WI38 (cell line): ENCODE data around the gene KCNIP1.

ENCODE experiments used
- H3K4me3 ChIP-seq: 2 replicates; pipeline ENCODE4 v1.5.1; 2011; ENCODE audit warnings: low read depth, mild to moderate bottlenecking, control low read depth, low read length
- TF ChIP-seq, protein P1 (sequence below): IDR thresholded peaks from 2 replicates; pipeline ENCODE4 v1.5.1; 2012; ENCODE audit warnings: low read depth, mild to moderate bottlenecking, control low read depth, low read length

The KCNIP1 gene

GRCh38 chr5:170497311-170498038 is 6.3 kb upstream of the KCNIP1 start:
- no peak overlapping the region for H3K4me3 ChIP-seq
- TF ChIP-seq, protein P1, sequence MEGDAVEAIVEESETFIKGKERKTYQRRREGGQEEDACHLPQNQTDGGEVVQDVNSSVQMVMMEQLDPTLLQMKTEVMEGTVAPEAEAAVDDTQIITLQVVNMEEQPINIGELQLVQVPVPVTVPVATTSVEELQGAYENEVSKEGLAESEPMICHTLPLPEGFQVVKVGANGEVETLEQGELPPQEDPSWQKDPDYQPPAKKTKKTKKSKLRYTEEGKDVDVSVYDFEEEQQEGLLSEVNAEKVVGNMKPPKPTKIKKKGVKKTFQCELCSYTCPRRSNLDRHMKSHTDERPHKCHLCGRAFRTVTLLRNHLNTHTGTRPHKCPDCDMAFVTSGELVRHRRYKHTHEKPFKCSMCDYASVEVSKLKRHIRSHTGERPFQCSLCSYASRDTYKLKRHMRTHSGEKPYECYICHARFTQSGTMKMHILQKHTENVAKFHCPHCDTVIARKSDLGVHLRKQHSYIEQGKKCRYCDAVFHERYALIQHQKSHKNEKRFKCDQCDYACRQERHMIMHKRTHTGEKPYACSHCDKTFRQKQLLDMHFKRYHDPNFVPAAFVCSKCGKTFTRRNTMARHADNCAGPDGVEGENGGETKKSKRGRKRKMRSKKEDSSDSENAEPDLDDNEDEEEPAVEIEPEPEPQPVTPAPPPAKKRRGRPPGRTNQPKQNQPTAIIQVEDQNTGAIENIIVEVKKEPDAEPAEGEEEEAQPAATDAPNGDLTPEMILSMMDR = no peak

DNA sequence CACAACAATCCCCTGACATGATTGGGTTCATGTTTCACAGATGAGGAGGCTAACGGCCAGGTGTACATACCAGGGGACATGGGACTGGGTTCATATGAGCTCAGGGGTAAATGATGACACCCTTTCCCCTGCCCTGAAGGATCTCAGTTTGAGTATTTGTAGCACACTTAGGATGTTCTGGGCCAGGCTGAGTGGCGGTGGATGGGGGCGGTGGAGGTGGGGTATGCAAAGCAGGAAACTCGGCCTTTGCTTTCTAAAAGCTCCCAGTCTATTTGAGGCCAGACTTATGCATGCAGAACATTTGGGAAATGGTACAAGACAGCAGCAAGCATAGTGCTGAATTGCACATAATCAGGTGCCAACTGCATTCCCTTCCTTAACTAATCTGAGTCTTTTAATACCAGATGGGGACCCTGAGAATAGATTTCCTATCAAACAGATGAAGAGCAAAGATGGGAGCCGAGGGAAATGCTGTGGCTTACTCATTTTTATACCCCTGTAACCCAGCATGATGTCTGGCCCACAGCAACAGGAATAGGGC is 4.9 kb upstream of the KCNIP1 start:
- no peak overlapping the region for H3K4me3 ChIP-seq
- TF ChIP-seq, protein P1 = no peak

- TF ChIP-seq, protein P1 = no peak
- H3K4me3 ChIP-seq = no peak overlapping the region
These were observed 4.2 kb upstream of the KCNIP1 start for GRCh38 chr5:170499621-170500020.

- TF ChIP-seq, protein P1 = no peak
- no peak overlapping the region for H3K4me3 ChIP-seq
These were observed 2.5 kb upstream of the KCNIP1 start for GRCh38 chr5:170501361-170501760.

GRCh38 chr5:170501931-170502330 is 1.9 kb upstream of the KCNIP1 start:
- H3K4me3 ChIP-seq = no peak overlapping the region
- TF ChIP-seq, protein P1 = no peak

DNA sequence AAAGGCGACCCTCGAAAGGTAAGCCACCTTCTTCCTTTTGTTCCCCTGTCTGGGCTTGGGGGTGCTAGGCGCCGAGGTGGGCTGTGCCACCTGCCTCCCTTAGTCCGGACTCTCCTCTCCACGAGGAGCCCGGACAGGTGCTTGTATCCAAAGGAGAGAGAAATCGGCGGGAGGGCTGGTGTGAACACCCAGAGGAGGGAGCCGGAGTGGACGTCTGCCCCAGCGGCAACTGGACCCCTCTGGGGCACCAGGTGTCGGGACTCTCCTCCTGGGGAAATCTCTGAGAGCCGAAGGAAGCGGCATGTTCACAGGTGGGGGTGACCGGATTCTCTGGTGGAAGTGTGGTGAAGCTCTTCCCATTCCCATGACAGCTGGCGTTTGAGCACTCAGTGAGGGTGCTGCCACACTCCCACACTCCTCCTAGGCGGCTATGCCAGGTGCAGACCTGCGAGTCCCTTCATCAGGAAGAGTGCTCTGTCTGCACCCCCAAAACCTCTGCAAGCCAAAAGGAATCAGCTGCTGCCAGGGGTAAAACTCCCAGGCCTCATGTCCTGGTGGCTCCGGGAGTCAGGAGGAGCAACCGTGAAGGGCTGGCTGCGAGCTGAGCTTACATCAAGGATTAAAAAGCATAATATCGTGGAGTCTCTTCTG is 921 bp downstream of the KCNIP1 start:
- TF ChIP-seq, protein P1 = no peak
- no peak overlapping the region for H3K4me3 ChIP-seq

DNA sequence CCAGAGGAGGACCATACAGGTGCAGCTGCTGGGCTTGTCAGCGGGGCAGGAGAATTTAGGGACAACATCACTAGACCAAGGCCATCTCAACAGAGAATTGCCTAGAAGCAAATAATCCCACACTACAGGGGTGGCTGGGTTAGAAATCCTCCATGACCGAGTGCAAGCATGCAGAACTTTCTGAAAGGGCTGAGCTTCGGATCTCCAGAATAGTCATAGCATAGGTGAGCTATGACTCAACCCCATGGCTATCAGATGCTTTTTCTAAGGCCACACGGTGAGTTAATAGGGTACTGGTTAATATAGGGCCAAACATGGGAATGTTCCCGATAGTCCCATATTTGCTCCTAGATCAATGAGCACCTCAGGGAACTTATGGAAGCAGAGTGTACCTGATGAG is 4.2 kb downstream of the KCNIP1 start:
- TF ChIP-seq, protein P1 = no peak
- no peak overlapping the region for H3K4me3 ChIP-seq
